Measurements from ENCODE around the gene ARHGEF12. TPM values are rescaled to one million over a fixed set of nuclear protein-coding genes. Genes with fewer than 3 reads are reported as not detected.

The ARHGEF12 gene
- total RNA-seq, 2 experiments from 2014 or later: 9.6 to 10.2 TPM

- intact Hi-C loops (cut with micrococcal nuclease): loop anchor here (10.0 kb wide), 2 partner anchors 437 to 677 kb away; no protein-coding TSS in a partner anchor
- Mint-ChIP-seq H3K36me3 (ENCODE audit: low read depth) (no peaks in the 10 kb centered on the region), H3K27ac (no peak overlapping the region), H3K9me3 (no peaks in the 10 kb centered on the region), H3K4me1 (ENCODE audit: low read depth) (no peaks in the 10 kb centered on the region), H3K4me3 (no peak overlapping the region), H3K27me3 (peaks cover 34% of the 10 kb centered on the region)
- ChIA-PET POLR2A (interaction anchor here (0.6 kb wide), 1 partner anchor 549 kb away, joined by 3 read pairs; no protein-coding TSS in a partner anchor), CTCF (no interaction called here)
- DNase-seq (no peak), ATAC-seq (no peak)
- no peak for TF ChIP-seq CTCF (IDR thresholded peaks at IDR 0.05)
Measured at GRCh38 chr11:120517801-120518291, 181.6 kb downstream of the ARHGEF12 start.

GRCh38 chr11:120518356-120518755 is 182.1 kb downstream of the ARHGEF12 start:
- Mint-ChIP-seq H3K4me3 (no peak overlapping the region), H3K27ac (no peak overlapping the region), H3K9me3 (no peaks in the 10 kb centered on the region), H3K36me3 (ENCODE audit: low read depth) (no peaks in the 10 kb centered on the region), H3K4me1 (ENCODE audit: low read depth) (no peaks in the 10 kb centered on the region), H3K27me3 (peaks cover 31% of the 10 kb centered on the region)
- no peak for TF ChIP-seq CTCF (IDR thresholded peaks at IDR 0.05)
- DNase-seq: no peak
- intact Hi-C loops (cut with micrococcal nuclease): loop anchor here (10.0 kb wide), 2 partner anchors 436 to 676 kb away; no protein-coding TSS in a partner anchor
- ChIA-PET CTCF (no interaction called here), POLR2A (no interaction called here)
- ATAC-seq: no peak

- ATAC-seq: no peak
- Mint-ChIP-seq H3K27me3 (peaks cover 28% of the 10 kb centered on the region), H3K9me3 (no peaks in the 10 kb centered on the region)
Measured at GRCh38 chr11:120519474-120519873, 183.3 kb downstream of the ARHGEF12 start.

DNA sequence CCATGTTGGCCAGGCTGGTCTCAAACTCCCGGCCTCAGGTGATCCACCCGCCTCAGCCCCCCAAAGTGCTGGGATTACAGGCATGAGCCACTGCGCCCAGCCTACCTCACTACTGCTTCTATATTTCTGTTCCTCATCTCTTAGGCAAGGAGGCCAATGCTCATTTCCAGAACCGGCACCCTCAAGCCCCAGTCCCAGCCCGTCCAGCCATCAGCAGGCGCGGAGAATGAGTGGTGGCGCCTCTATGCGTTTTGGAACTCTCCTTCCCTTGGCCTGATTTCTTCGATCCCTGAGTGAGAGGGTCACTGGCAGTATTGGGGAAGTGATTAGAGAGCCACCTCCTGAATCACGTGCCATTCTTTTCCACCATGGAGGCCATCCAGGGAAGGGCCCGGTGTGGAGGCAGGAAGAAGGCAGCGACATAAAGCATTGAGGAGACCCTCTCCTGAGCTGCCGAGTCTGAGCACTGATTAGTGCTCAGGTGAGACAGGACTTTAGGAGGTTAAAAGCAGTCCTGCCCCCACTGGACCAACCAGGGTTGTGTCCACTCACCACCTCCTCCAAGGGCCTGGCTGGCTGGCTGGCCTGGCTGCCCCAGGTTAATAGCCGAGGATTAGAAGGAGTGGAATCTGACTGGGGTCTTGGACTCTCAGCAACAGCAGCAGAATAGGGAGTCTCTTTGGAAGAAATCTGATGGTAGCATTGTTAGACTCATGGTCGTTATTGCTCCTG is 184.0 kb downstream of the ARHGEF12 start:
- Mint-ChIP-seq H3K36me3 (ENCODE audit: low read depth) (no peaks in the 10 kb centered on the region), H3K27ac (no peak overlapping the region), H3K27me3 (peaks cover 26% of the 10 kb centered on the region), H3K4me3 (no peak overlapping the region), H3K9me3 (no peaks in the 10 kb centered on the region), H3K4me1 (ENCODE audit: low read depth) (no peaks in the 10 kb centered on the region)
- intact Hi-C loops (cut with micrococcal nuclease): no loop called here
- ChIA-PET CTCF (no interaction called here), POLR2A (no interaction called here)
- TF ChIP-seq CTCF (IDR thresholded peaks at IDR 0.05): no peak
- no peak for ATAC-seq
- DNase-seq: no peak

More at GRCh38 chr11:120519474-120519873, 183.3 kb downstream of the ARHGEF12 start:
- ChIA-PET CTCF (no interaction called here), POLR2A (no interaction called here)
- no peaks in the 10 kb centered on the region for H3K36me3 Mint-ChIP-seq (ENCODE audit: low read depth)
- no peak overlapping the region for H3K4me3 Mint-ChIP-seq
- no peak for DNase-seq
- TF ChIP-seq CTCF (IDR thresholded peaks at IDR 0.05): no peak
- no peaks in the 10 kb centered on the region for H3K4me1 Mint-ChIP-seq (ENCODE audit: low read depth)
- intact Hi-C loops (cut with micrococcal nuclease): loop anchor here (10.0 kb wide), 2 partner anchors 435 to 675 kb away; no protein-coding TSS in a partner anchor
- H3K27ac Mint-ChIP-seq: no peak overlapping the region

DNA sequence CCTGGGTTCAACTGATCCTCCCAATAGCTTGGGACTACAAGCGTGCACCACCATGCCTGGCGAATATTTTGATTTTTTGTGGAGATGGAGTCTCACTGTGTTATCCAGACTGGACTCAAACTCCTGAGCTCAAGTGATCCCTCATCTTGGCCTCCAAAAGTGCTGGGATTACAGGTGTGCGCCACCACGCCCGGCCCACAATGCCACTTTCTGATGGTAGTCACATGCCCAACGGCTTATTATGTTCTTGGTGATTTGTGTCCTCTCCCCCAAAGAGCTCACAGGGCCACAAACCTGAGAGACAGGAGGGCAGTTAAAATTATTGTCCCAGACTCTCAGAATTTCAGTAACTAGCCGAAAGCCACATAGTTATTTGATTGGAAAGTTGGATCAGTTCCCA is 185.0 kb downstream of the ARHGEF12 start:
- H3K9me3 Mint-ChIP-seq: no peaks in the 10 kb centered on the region
- CTCF ChIA-PET: no interaction called here
- no peak for ATAC-seq
- H3K4me1 Mint-ChIP-seq (ENCODE audit: low read depth): no peaks in the 10 kb centered on the region
- DNase-seq: no peak
- H3K27me3 Mint-ChIP-seq: peaks cover 21% of the 10 kb centered on the region
- no peak overlapping the region for H3K4me3 Mint-ChIP-seq
- TF ChIP-seq CTCF (IDR thresholded peaks at IDR 0.05): no peak
- intact Hi-C loops (cut with micrococcal nuclease): no loop called here
- no peak overlapping the region for H3K27ac Mint-ChIP-seq
- POLR2A ChIA-PET: no interaction called here
- no peaks in the 10 kb centered on the region for H3K36me3 Mint-ChIP-seq (ENCODE audit: low read depth)
